Measurements from ENCODE around the gene RHOC.

- no peak for TF ChIP-seq EZH2 (IDR thresholded peaks at IDR 0.05)
- no peak for TF ChIP-seq CTCF (IDR thresholded peaks at IDR 0.05 in 2 of 3, conservative IDR thresholded peaks at IDR 0.05 in 1 of 3; ENCODE audit: borderline replicate concordance in 1 of 3, insufficient read depth in 1 of 3, low read depth in 2 of 3, low read length in 2 of 3)
- no peak for TF ChIP-seq JUND (IDR thresholded peaks at IDR 0.05)
- TF ChIP-seq MAX (IDR thresholded peaks at IDR 0.05), result no peak; the same call in 1 of the 2 replicates
- no peak for TF ChIP-seq FOSL1 (IDR thresholded peaks at IDR 0.05; ENCODE audit: low read depth)
- no peak for TF ChIP-seq REST (IDR thresholded peaks at IDR 0.05; ENCODE audit: low read depth)
Observed at GRCh38 chr1:112674986-112675727, 31.8 kb downstream of the RHOC start.

Measured in HCT116 (cell line).